ENCODE results near the gene ACTR1B. TPM values are rescaled to one million over a fixed set of nuclear protein-coding genes. Genes with fewer than 3 reads are reported as not detected.
A peak's percentile ranks its signal among the peaks of the same experiment; 100 is the strongest.

ACTR1B gene
- total and polyA plus RNA-seq, 2 of the 4 experiments (the other 2 are of a cell fraction) = 40.5 to 68.8 TPM

- no TSS peak for BruUV-seq (replicated peaks)
- Histone ChIP-seq H3K4me2 (ENCODE audit: low read depth, low read length) (peak overlapping the region; percentile 96), H3K4me3 (ENCODE audit: insufficient read depth, low read depth, low read length) (no peak overlapping the region), H3K56ac (ENCODE audit: extremely low read depth, insufficient read depth, low read length) (no peak overlapping the region), H4K5ac (ENCODE audit: low read depth, low read length) (no peak overlapping the region), H3K9ac (ENCODE audit: low read depth, low read length) (0 out of 2 replicates have a peak overlapping the region, but pooled peaks have one; percentile 77), H4K91ac (ENCODE audit: insufficient read depth, low read depth, low read length) (peak overlapping the region; percentile 1; the same call in 1 of the 2 replicates), H2AK5ac (ENCODE audit: low read depth, low read length) (peak overlapping the region; percentile 63), H3K79me1 (ENCODE audit: low read depth in 1 of 2, low read length in 2 of 2) (peaks cover 12 to 49% of the 10 kb centered on the region in 2 experiments; a peak in 3 of 4 replicates), H2AFZ (replicated peaks; ENCODE audit: low read length, poor library complexity) (no peak overlapping the region), H3K4ac (ENCODE audit: low read depth, low read length) (peak overlapping the region; percentile 41), H4K8ac (ENCODE audit: low read depth in 2 of 2, low read length in 2 of 2) (peak overlapping the region; percentile 0 to 78; a peak in 2 of 4 replicates), H3K27ac (ENCODE audit: insufficient read depth, low read length) (peak overlapping the region; percentile 15; the same call in 1 of the 2 replicates), H3K27me3 (ENCODE audit: control insufficient read depth, insufficient read depth, low read length) (no peaks in the 10 kb centered on the region), H3K18ac (ENCODE audit: low read depth, low read length) (no peak overlapping the region), H3K36me3 (ENCODE audit: control insufficient read depth, insufficient read depth, low read length) (peaks cover 22% of the 10 kb centered on the region), H3K4me1 (ENCODE audit: control insufficient read depth, insufficient read depth, low read length) (peaks cover 9% of the 10 kb centered on the region), H3K9me1 (ENCODE audit: insufficient read depth, low read length) (peaks cover 9% of the 10 kb centered on the region), H3K23ac (ENCODE audit: low read depth, low read length) (peak overlapping the region; percentile 79), H3K9me3 (ENCODE audit: control insufficient read depth, insufficient read depth, low read length) (no peaks in the 10 kb centered on the region), H4K20me1 (ENCODE audit: insufficient read depth, low read length) (0 out of 2 replicates have a peak, but pooled peaks cover 8% of the 10 kb centered on the region), H2BK120ac (ENCODE audit: low read depth, low read length) (no peak overlapping the region; the same call in 1 of the 2 replicates), H2BK20ac (ENCODE audit: low read depth, low read length) (no peak overlapping the region), H2BK15ac (ENCODE audit: low read depth, low read length) (peak overlapping the region; percentile 38; the same call in 1 of the 3 replicates), H3K14ac (replicated peaks; ENCODE audit: low read depth, low read length) (peak overlapping the region; percentile 31), H2BK5ac (ENCODE audit: low read depth, low read length, poor library complexity, severe bottlenecking) (peak overlapping the region; percentile 91), H2AK9ac (replicated peaks; ENCODE audit: low read depth, low read length, poor library complexity) (peak overlapping the region; percentile 5)
- ChIA-PET POLR2A (ENCODE audit: unreplicated experiment) (interaction anchor here (2.8 kb wide), 1 partner anchor 16 kb away, joined by 15 read pairs; the partner anchor contains the start of gene COX5B), CTCF (interaction anchor here (0.6 to 1.5 kb wide), 4 partner anchors 10 to 740 kb away, joined by 3 to 4 read pairs (median 3); partner anchors contain the start of gene COX5B)
- DNase-seq (no peak), ATAC-seq (ENCODE audit: low read depth) (no peak)
- dilution Hi-C loops (cut with HindIII; ENCODE audit: low sequenced_read_pairs, unreplicated experiment) (no loop called here), in situ Hi-C loops (cut with MboI; ENCODE audit: low sequenced_read_pairs) (loop anchor here (25.0 kb wide), 1 partner anchor 1600 kb away; no protein-coding TSS in a partner anchor), intact Hi-C loops (cut with micrococcal nuclease) (no loop called here)
- 100% methylated on average over 1 of the region's 6 CpGs; no CpG with 5 or more reads in 1 of the 2 experiments for WGBS, 2 experiments (ENCODE audit: extremely low coverage in 2 of 2, insufficient read length in 1 of 2)
- TF ChIP-seq SMC3 (IDR thresholded peaks at IDR 0.05; ENCODE audit: low read depth, low read length) (no peak), MAFK (IDR thresholded peaks at IDR 0.05; ENCODE audit: low read depth, low read length) (no peak), RAD21 (IDR thresholded peaks at IDR 0.05; ENCODE audit: low read length) (no peak), CEBPB (IDR thresholded peaks at IDR 0.05; ENCODE audit: low read depth, low read length) (no peak), MAZ (IDR thresholded peaks at IDR 0.05; ENCODE audit: borderline replicate concordance, low read depth, low read length) (no peak), FOS (IDR thresholded peaks at IDR 0.05; ENCODE audit: low read depth, low read length) (no peak), BHLHE40 (IDR thresholded peaks at IDR 0.05; ENCODE audit: low read depth, low read length) (no peak), MXI1 (IDR thresholded peaks at IDR 0.05; ENCODE audit: borderline replicate concordance, low read depth, low read length) (no peak), RFX5 (IDR thresholded peaks at IDR 0.05; ENCODE audit: low read depth, low read length) (no peak), POLR2A (IDR thresholded peaks at IDR 0.05; ENCODE audit: low read depth, low read length) (no peak), RCOR1 (IDR thresholded peaks at IDR 0.05; ENCODE audit: insufficient replicate concordance, low read length) (no peak), CHD1 (IDR thresholded peaks at IDR 0.05; ENCODE audit: low read depth, low read length) (no peak), NFE2L2 (IDR thresholded peaks at IDR 0.05; ENCODE audit: low read depth, low read length) (no peak)
- TF ChIP-seq, protein P1, sequence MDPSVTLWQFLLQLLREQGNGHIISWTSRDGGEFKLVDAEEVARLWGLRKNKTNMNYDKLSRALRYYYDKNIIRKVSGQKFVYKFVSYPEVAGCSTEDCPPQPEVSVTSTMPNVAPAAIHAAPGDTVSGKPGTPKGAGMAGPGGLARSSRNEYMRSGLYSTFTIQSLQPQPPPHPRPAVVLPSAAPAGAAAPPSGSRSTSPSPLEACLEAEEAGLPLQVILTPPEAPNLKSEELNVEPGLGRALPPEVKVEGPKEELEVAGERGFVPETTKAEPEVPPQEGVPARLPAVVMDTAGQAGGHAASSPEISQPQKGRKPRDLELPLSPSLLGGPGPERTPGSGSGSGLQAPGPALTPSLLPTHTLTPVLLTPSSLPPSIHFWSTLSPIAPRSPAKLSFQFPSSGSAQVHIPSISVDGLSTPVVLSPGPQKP (IDR thresholded peaks at IDR 0.05; ENCODE audit: borderline replicate concordance, low read depth, low read length) = no peak
- TF ChIP-seq, protein P2, sequence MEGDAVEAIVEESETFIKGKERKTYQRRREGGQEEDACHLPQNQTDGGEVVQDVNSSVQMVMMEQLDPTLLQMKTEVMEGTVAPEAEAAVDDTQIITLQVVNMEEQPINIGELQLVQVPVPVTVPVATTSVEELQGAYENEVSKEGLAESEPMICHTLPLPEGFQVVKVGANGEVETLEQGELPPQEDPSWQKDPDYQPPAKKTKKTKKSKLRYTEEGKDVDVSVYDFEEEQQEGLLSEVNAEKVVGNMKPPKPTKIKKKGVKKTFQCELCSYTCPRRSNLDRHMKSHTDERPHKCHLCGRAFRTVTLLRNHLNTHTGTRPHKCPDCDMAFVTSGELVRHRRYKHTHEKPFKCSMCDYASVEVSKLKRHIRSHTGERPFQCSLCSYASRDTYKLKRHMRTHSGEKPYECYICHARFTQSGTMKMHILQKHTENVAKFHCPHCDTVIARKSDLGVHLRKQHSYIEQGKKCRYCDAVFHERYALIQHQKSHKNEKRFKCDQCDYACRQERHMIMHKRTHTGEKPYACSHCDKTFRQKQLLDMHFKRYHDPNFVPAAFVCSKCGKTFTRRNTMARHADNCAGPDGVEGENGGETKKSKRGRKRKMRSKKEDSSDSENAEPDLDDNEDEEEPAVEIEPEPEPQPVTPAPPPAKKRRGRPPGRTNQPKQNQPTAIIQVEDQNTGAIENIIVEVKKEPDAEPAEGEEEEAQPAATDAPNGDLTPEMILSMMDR (conservative IDR thresholded peaks at IDR 0.05; ENCODE audit: low read depth, low read length) = no peak
- TF ChIP-seq, protein P3, sequence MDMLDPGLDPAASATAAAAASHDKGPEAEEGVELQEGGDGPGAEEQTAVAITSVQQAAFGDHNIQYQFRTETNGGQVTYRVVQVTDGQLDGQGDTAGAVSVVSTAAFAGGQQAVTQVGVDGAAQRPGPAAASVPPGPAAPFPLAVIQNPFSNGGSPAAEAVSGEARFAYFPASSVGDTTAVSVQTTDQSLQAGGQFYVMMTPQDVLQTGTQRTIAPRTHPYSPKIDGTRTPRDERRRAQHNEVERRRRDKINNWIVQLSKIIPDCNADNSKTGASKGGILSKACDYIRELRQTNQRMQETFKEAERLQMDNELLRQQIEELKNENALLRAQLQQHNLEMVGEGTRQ (IDR thresholded peaks at IDR 0.05; ENCODE audit: low read depth, low read length) = no peak
Measured at GRCh38 chr2:97661927-97662326, 1.9 kb downstream of the ACTR1B start.
